Neural progenitor cell (in vitro differentiated cells): ENCODE results near the gene SEMA7A.

Experiments
- CTCF ChIP-seq: fragments of 200-600 bp; sonication (generic); IDR thresholded peaks from 2 replicates; pipeline ENCODE4 v1.5.1; 2017; ENCODE audit warnings: antibody characterized with exemption, mild to moderate bottlenecking
- EZH2phosphoT487 ChIP-seq: fragments of 200-600 bp; sonication (generic); IDR thresholded peaks from 2 replicates; pipeline ENCODE4 v1.6.1; 2017; ENCODE audit warnings: antibody characterized with exemption

GRCh38 chr15:74391582-74392450, 41.9 kb downstream of the SEMA7A start:
- TF ChIP-seq CTCF: no peak
- no peak for TF ChIP-seq EZH2phosphoT487
